Smooth muscle cell (in vitro differentiated cells): Measurements from ENCODE around the gene MYL7. TPM values are rescaled to one million over a fixed set of nuclear protein-coding genes. Genes with fewer than 3 reads are reported as not detected.

Experiments used
- DNase-seq: peaks from one replicate; lab custom pipeline; 2025; ENCODE audit not compliant: unreplicated experiment; lab: John Stamatoyannopoulos, UW
- H2AFZ ChIP-seq: fragments of 200-600 bp; sonication (generic); 2 replicates; pipeline ENCODE4 v1.6.0; 2016; ENCODE audit warnings: antibody characterized with exemption, low read depth, mild to moderate bottlenecking
- H3F3A ChIP-seq: fragments of 200-600 bp; sonication (generic); 2 replicates; pipeline ENCODE4 v1.6.0; 2017; ENCODE audit warnings: antibody characterized with exemption, low read depth
- H3K27ac ChIP-seq: fragments of 200-600 bp; sonication (generic); 2 replicates; pipeline ENCODE4 v1.5.1; 2016; ENCODE audit warnings: low read depth, mild to moderate bottlenecking
- H3K27me3 ChIP-seq: fragments of 200-600 bp; sonication (generic); 2 replicates; pipeline ENCODE4 v1.6.1; 2016; ENCODE audit warnings: low read depth, mild to moderate bottlenecking
- H3K36me3 ChIP-seq: fragments of 200-600 bp; sonication (generic); 2 replicates; pipeline ENCODE4 v1.5.1; 2016; ENCODE audit warnings: low read depth
- H3K4me1 ChIP-seq: fragments of 200-600 bp; sonication (generic); 2 replicates; pipeline ENCODE4 v1.5.1; 2016; ENCODE audit warnings: low read depth
- H3K4me2 ChIP-seq: fragments of 200-600 bp; sonication (generic); 2 replicates; pipeline ENCODE4 v1.6.0; 2016; ENCODE audit warnings: mild to moderate bottlenecking
- H3K4me3 ChIP-seq: fragments of 200-600 bp; sonication (generic); 2 replicates; pipeline ENCODE4 v1.5.1; 2016; ENCODE audit warnings: mild to moderate bottlenecking
- H3K79me2 ChIP-seq: fragments of 200-600 bp; sonication (generic); 2 replicates; pipeline ENCODE4 v1.6.0; 2016; ENCODE audit warnings: low read depth, mild to moderate bottlenecking
- H3K9ac ChIP-seq: fragments of 200-600 bp; sonication (generic); 2 replicates; pipeline ENCODE4 v1.6.0; 2016; ENCODE audit warnings: low read depth
- H3K9me3 ChIP-seq: fragments of 200-600 bp; sonication (generic); replicated peaks from 2 replicates; pipeline ENCODE4 v1.5.1; 2016; ENCODE audit warnings: low read depth
- H4K20me1 ChIP-seq: fragments of 200-600 bp; sonication (generic); 2 replicates; pipeline ENCODE4 v1.6.0; 2016; ENCODE audit warnings: low read depth
- WGBS: methylation state at CpG from one replicate; pipeline ENCODE4 v1.1.7; 2016; ENCODE audit warnings: low lambda C conversion rate; 5-methylcytosine and 5-hydroxymethylcytosine counted together
- polyA plus RNA-seq: library from polyadenylated mRNA; unstranded; fragments of >200 nt; fragmentation: Nextera tagmentation; extraction: Ambion mirVana; gene quantifications from 2 replicates; pipeline ENCODE4 v1.2.1, GENCODE V29; 2016
- total RNA-seq: library from RNA; depleted of rRNA; stranded (reverse); fragments of >200 nt; gene quantifications from 2 replicates; pipeline ENCODE4 v1.2.3, GENCODE V29; 2014
- TF ChIP-seq, protein P1 (sequence below): fragments of 200-600 bp; sonication (generic); IDR thresholded peaks from 2 replicates; pipeline ENCODE4 v1.5.1; 2017; ENCODE audit warnings: borderline replicate concordance, mild to moderate bottlenecking, antibody characterized with exemption; ENCODE audit not compliant: insufficient read depth, poor library complexity, severe bottlenecking

Gene MYL7
- total and polyA plus RNA-seq, 2 experiments from 2014 or later = 35.8 to 95.1 TPM

DNA sequence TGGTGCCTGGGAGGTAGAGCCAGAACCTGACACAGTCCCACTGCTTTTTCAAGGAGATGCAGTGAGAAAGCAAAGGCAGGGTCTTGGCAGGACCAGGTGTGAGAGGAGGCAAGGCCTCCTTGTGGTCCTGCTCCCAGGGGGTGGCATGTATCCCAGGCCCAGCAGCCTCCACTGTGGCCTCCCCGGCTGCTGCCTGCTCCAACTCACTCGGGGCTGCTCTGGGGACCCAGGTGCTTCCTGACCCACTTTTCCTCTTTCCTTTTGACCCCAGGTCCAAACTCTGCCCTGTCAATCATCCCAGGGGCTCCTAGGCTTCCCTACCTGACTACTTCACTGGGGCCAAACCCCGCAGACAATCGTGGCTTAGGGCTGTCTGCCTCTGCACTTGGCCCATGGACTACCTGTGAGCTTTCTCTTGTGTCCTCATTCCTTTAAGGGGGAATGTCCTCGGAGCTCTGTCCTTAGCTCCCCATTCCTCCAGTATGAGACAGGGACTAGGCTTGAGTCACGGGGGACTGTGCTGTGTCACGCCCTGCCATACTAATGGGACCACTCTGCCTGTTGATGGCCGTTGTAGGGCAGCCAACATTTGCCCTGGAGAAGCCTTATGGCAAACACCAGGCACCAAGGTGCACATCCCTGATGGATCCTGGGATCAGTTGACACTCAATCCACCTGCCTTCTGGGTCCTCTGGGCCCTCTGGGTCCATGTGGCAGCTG, 38.1 kb downstream of the MYL7 start:
- no peak overlapping the region for H2AFZ ChIP-seq
- H3K9me3 ChIP-seq = no peaks in the 10 kb centered on the region
- DNase-seq = no peak
- peaks cover 22% of the 10 kb centered on the region for H3F3A ChIP-seq
- no peak overlapping the region for H3K4me3 ChIP-seq
- H3K79me2 ChIP-seq = peaks cover 23% of the 10 kb centered on the region
- H3K4me1 ChIP-seq = no peaks in the 10 kb centered on the region
- H4K20me1 ChIP-seq = peaks cover 18% of the 10 kb centered on the region
- TF ChIP-seq, protein P1, sequence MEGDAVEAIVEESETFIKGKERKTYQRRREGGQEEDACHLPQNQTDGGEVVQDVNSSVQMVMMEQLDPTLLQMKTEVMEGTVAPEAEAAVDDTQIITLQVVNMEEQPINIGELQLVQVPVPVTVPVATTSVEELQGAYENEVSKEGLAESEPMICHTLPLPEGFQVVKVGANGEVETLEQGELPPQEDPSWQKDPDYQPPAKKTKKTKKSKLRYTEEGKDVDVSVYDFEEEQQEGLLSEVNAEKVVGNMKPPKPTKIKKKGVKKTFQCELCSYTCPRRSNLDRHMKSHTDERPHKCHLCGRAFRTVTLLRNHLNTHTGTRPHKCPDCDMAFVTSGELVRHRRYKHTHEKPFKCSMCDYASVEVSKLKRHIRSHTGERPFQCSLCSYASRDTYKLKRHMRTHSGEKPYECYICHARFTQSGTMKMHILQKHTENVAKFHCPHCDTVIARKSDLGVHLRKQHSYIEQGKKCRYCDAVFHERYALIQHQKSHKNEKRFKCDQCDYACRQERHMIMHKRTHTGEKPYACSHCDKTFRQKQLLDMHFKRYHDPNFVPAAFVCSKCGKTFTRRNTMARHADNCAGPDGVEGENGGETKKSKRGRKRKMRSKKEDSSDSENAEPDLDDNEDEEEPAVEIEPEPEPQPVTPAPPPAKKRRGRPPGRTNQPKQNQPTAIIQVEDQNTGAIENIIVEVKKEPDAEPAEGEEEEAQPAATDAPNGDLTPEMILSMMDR = no peak
- no peak overlapping the region for H3K4me2 ChIP-seq
- H3K9ac ChIP-seq = no peak overlapping the region
- H3K27me3 ChIP-seq = no peaks in the 10 kb centered on the region
- 90% methylated on average over 8 of the region's 8 CpGs for WGBS
- peak overlapping the region; percentile 88 for H3K27ac ChIP-seq
- no peaks in the 10 kb centered on the region for H3K36me3 ChIP-seq

DNA sequence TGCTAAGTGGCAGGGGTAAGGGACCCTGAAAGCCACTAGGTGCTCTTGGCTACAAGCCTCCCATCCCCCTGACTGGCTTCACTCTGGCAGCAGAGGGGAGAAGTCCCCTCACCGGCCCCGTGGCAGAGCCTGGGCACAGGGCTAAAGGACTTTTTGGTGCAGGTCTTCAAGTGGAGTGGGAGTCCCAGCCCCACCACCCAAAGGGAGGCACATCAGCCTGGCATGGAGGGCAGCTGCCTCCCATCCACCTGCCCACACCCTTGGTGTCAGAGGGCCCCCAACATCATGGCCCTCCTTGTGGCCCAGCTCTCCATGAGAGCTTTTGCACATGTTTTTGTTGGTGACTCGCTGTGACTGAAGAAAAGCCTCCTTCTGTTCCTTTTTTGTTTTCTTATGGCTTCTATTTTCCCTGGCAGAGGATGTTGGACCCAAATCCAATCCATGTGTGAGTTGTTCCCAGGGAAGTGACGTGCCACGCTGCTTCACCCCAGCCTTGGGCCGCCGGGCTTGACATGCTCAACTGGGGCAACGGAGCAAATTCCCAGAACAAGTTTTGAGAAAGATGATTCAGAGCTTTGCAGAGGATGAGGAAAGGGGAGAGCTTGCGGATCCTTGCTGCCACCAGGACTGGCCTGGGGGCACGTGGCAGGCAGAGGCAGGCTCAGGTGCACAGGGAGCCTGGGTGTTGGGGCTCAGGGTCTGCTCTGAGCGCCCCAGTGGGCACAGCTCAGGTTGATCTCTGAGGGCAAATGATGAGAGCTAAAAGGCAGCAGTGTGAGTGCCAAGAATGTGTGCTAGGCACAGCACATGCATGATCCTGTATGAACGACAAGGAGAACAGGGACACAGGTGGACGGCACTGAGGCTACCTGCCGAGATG, 38.9 kb downstream of the MYL7 start:
- 68% methylated on average over 14 of the region's 14 CpGs for WGBS
- no peaks in the 10 kb centered on the region for H3K9me3 ChIP-seq
- H3K4me3 ChIP-seq = no peak overlapping the region
- no peaks in the 10 kb centered on the region for H3K4me1 ChIP-seq
- no peak overlapping the region for H3K9ac ChIP-seq
- H3K27ac ChIP-seq = peak overlapping the region; percentile 88
- no peak for DNase-seq
- no peaks in the 10 kb centered on the region for H3K36me3 ChIP-seq
- peaks cover 23% of the 10 kb centered on the region for H3K79me2 ChIP-seq
- peak overlapping the region; percentile 8 for H3K4me2 ChIP-seq
- H3K27me3 ChIP-seq = no peaks in the 10 kb centered on the region
- H2AFZ ChIP-seq = no peak overlapping the region
- H4K20me1 ChIP-seq = peaks cover 18% of the 10 kb centered on the region
- H3F3A ChIP-seq = peaks cover 22% of the 10 kb centered on the region
- TF ChIP-seq, protein P1 = no peak

DNA sequence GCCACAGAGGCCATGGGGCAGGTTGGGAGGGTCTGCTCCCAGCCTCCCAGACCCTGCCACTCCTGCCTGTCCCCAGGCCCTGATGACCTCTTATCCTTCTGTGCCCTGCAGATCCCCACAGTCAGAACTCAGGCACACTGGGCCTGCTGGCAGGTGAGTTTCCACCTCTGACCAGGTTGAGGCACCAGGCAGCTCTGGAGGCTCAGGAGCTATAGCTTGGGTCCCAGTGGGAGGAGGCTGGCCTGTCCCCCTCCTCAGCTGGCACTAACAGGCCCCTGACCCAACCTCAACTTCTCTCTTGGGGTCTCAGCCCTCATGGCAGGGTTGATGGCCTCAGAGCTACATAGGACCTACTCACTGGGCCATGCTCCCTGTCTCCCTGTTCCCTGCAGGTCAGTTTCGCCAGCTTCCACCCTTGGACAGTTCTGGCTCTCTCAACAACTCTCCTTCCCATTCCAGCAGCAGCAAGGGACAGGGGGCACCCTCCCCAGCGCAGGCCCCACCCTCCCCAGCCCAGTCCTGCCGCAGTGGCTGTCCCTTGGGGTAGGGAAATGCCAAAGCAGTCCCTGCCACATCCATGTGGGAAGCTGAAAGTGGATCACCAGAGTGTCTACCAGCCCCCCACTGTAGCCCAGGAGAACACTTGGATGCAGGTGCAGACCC, 39.7 kb downstream of the MYL7 start:
- Histone ChIP-seq H4K20me1 (peaks cover 10% of the 10 kb centered on the region), H3K4me2 (no peak overlapping the region), H3K27me3 (no peaks in the 10 kb centered on the region), H3K9ac (peak overlapping the region; percentile 68), H2AFZ (no peak overlapping the region), H3K4me3 (no peak overlapping the region), H3K36me3 (no peaks in the 10 kb centered on the region), H3K4me1 (no peaks in the 10 kb centered on the region), H3K27ac (peak overlapping the region; percentile 88), H3F3A (peaks cover 22% of the 10 kb centered on the region), H3K9me3 (no peaks in the 10 kb centered on the region), H3K79me2 (peaks cover 20% of the 10 kb centered on the region)
- WGBS = 94% methylated on average over 3 of the region's 3 CpGs
- TF ChIP-seq, protein P1 = no peak
- no peak for DNase-seq
